Measurements from ENCODE around the gene CD8B.
"Not testable (repeated sequence)": the region's sequence is repeated elsewhere in the genome, so short reads cannot be mapped to it uniquely, and the experiment has no call there.

DNA sequence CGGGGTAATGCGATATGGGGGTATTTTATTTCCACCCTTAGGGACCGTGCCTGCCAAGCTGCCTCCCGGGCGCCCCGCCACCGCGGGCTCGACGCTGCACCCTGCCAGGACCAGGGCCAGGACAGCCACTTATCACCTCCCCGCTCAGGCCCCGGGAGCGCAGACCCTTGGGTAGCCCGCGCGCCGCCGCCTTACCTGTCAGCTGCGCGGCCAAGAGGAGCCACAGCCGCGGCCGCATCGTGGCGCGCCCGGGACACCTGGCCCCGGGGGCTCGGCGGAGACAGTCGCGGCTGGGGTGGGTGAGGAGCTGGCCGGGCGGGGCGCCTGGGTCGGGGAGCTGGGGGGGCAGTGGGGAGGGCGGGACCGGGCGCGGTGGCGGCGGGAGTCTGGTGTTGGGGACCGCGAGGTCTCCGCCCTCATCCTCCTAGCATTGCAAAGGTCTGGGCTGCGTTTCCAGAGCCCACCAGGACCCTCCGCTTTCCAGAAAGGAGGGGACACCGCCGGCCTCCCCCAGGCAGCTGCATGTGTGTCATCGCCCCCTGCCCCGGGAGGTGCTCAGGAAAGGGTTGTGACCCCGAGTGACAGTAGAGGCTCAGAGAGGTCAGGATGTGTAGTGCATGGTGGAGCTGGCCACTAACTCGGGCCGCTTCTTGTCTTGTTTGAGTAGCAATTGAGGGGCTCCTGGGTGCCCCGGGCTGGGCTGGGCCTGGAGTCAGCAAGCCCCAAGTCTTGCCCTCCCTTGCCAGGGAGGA, at the start of gene CD8B:
- not testable (repeated sequence) for TF ChIP-seq TAF1 (IDR thresholded peaks at IDR 0.05; ENCODE audit: borderline replicate concordance, low read depth, low read length); GABPA (IDR thresholded peaks at IDR 0.05; ENCODE audit: low read depth); POLR2AphosphoS5 (IDR thresholded peaks at IDR 0.05; ENCODE audit: low read depth, low read length); MXI1 (IDR thresholded peaks at IDR 0.05; ENCODE audit: low read depth, low read length); RAD21 (IDR thresholded peaks at IDR 0.05; ENCODE audit: low read length); MEF2A (IDR thresholded peaks at IDR 0.05; ENCODE audit: borderline replicate concordance, low read depth); NRF1 (IDR thresholded peaks at IDR 0.05; ENCODE audit: low read depth, low read length); RXRA (IDR thresholded peaks at IDR 0.05; ENCODE audit: borderline replicate concordance, low read depth); TEAD4 (IDR thresholded peaks at IDR 0.05; ENCODE audit: borderline replicate concordance, insufficient read depth); RFX5 (IDR thresholded peaks at IDR 0.05; ENCODE audit: low read length)
- TF ChIP-seq, protein P1, sequence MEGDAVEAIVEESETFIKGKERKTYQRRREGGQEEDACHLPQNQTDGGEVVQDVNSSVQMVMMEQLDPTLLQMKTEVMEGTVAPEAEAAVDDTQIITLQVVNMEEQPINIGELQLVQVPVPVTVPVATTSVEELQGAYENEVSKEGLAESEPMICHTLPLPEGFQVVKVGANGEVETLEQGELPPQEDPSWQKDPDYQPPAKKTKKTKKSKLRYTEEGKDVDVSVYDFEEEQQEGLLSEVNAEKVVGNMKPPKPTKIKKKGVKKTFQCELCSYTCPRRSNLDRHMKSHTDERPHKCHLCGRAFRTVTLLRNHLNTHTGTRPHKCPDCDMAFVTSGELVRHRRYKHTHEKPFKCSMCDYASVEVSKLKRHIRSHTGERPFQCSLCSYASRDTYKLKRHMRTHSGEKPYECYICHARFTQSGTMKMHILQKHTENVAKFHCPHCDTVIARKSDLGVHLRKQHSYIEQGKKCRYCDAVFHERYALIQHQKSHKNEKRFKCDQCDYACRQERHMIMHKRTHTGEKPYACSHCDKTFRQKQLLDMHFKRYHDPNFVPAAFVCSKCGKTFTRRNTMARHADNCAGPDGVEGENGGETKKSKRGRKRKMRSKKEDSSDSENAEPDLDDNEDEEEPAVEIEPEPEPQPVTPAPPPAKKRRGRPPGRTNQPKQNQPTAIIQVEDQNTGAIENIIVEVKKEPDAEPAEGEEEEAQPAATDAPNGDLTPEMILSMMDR (IDR thresholded peaks at IDR 0.05): not testable (repeated sequence)
- TF ChIP-seq, protein P2, sequence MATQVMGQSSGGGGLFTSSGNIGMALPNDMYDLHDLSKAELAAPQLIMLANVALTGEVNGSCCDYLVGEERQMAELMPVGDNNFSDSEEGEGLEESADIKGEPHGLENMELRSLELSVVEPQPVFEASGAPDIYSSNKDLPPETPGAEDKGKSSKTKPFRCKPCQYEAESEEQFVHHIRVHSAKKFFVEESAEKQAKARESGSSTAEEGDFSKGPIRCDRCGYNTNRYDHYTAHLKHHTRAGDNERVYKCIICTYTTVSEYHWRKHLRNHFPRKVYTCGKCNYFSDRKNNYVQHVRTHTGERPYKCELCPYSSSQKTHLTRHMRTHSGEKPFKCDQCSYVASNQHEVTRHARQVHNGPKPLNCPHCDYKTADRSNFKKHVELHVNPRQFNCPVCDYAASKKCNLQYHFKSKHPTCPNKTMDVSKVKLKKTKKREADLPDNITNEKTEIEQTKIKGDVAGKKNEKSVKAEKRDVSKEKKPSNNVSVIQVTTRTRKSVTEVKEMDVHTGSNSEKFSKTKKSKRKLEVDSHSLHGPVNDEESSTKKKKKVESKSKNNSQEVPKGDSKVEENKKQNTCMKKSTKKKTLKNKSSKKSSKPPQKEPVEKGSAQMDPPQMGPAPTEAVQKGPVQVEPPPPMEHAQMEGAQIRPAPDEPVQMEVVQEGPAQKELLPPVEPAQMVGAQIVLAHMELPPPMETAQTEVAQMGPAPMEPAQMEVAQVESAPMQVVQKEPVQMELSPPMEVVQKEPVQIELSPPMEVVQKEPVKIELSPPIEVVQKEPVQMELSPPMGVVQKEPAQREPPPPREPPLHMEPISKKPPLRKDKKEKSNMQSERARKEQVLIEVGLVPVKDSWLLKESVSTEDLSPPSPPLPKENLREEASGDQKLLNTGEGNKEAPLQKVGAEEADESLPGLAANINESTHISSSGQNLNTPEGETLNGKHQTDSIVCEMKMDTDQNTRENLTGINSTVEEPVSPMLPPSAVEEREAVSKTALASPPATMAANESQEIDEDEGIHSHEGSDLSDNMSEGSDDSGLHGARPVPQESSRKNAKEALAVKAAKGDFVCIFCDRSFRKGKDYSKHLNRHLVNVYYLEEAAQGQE (IDR thresholded peaks at IDR 0.05; ENCODE audit: low read depth, low read length): not testable (repeated sequence)
- TF ChIP-seq, protein P3, sequence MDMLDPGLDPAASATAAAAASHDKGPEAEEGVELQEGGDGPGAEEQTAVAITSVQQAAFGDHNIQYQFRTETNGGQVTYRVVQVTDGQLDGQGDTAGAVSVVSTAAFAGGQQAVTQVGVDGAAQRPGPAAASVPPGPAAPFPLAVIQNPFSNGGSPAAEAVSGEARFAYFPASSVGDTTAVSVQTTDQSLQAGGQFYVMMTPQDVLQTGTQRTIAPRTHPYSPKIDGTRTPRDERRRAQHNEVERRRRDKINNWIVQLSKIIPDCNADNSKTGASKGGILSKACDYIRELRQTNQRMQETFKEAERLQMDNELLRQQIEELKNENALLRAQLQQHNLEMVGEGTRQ (IDR thresholded peaks at IDR 0.05; ENCODE audit: borderline replicate concordance, low read depth, low read length): not testable (repeated sequence)

All from SK-N-SH (cell line).